GM19025 (cell line): ENCODE measurements around the gene ARID3A.

Experiments used
- ATAC-seq: cut with Tn5 transposase; IDR thresholded peaks from one replicate; pipeline ENCODE4 v1.9.1; 2021; ENCODE audit warnings: mild to moderate bottlenecking, low read depth, moderate library complexity; ENCODE audit not compliant: unreplicated experiment

Gene ARID3A

DNA sequence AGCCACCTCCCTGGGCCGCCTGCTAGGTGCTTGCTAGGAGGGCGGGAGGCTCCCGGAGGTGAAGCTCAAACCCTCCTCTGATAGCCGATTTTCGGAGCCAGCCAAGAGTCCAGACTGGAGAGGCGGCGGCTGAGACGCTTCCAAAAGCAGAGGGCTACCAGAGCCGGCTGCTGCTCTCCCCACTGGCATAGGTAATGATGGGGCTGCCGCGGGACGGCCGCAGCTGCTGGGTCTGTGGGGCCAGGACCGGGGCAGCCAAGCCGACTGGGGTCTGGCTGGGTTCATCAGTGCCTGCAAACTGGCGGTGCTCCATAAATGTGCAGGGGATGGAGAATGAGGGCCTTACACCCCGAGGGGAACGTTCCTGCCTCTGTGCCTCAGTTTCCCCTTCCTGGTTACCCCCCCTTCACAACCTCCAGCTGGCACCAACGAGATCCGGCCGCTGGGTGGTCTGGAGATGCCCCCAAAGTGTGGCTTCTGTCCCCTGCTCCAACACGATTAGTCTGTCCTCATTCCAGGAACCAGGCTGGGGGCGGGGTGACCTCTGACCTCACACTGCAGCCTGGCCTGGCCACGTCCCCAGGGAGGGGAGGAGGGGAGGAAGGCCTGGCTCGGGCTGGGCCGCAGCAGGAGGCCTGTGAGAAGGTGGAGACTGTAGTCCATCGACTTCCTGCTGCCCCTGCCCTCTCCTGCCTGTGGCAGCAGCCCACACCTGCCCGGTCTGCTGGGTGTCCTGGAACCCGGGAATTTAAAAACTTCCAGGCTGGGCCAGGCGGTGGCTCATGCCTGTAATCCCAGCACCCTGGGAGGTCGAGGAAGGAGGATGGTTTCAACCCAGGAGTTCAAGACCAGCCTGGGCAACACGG, 54.5 kb downstream of the ARID3A start:
- ATAC-seq = no peak

DNA sequence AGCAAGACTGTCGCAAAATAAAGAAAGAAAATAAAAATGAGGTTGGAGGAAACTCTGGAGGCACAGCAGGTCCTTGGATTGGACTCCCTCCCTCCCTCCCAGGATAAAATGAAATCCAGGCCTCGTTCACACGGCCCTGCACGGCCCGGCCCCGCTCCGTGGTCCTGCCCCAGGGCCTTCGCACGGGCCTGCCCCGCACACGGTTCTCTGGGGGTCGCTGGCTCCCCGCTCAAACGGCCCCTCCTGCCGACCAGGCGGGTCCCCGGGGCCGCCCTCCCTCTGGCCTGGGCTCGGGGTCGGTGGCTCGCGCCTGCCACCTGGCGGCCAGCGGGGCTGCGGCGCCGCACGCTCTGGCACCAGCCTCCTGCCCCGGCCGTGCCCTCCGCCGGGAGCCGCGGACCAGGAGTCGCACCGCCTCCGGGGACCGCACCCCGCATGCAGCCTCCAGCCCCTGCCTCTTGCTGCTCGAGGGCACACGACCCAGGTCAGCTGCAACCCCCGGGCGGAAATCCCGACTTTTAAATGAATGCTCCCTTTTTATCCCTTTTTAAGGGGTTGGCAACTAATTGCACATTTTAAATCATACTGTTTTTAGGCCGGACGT, 56.8 kb downstream of the ARID3A start:
- ATAC-seq = no peak

DNA sequence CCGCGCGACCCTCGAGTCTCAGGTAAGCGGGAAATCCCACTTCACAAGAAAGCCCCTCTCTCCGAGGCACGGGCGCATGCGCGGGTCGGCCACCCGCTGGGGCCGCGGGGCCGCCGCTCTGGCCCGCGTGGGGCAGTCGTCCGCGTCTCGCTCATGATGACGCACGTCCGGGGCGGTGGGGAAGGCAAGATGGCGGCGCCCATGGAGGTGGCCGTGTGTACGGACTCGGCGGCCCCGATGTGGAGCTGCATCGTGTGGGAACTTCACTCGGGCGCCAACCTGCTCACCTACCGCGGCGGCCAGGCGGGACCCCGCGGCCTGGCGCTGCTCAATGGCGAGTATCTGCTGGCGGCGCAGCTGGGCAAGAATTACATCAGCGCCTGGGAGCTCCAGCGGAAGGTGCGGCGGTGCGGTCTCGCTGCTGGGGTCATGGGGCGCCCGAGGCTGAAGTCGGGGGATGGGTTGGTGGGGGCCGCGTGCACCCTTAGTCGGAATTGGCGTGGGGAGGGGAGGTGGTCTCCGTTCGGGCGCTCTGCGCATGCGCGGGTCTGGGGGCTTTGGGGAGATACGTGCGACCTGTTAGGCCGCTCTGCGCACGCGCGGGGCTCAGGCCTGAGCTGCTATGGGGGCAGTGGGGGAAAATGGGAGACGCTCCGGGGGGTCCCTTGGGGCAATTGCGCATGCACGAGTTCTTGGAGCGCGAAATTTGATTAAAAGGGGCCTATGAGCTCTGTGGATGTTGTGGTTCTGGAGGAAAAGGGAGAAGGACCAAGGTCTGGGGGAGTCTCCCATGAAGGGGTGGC, 58.5 kb downstream of the ARID3A start, which contains the start of gene WDR18:
Gene WDR18 (plus strand): TSS at position 181 of the 803 bp plus-strand sequence. CDS start 9 bp downstream, at position 190.
- peak; percentile 79 for ATAC-seq

DNA sequence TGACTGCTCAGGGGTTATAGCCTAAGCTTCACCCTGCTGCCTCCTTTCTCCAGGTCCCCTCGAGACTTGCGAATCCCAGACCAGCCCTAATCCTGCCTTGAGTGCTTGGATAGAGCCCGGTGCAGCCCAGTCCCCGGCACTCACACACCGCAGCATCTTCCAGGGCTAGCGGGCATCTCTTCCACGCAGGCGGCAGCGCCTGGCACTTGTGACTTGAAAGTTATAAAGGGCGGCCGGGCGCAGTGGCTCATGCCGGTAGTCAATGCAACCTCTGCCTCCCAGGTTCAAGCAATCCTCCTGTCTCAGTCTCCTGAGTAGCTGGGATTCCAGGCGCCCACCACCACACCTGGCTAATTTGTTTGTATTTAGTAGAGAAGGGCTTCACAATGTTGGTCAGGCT, 60.2 kb downstream of the ARID3A start:
- no peak for ATAC-seq

DNA sequence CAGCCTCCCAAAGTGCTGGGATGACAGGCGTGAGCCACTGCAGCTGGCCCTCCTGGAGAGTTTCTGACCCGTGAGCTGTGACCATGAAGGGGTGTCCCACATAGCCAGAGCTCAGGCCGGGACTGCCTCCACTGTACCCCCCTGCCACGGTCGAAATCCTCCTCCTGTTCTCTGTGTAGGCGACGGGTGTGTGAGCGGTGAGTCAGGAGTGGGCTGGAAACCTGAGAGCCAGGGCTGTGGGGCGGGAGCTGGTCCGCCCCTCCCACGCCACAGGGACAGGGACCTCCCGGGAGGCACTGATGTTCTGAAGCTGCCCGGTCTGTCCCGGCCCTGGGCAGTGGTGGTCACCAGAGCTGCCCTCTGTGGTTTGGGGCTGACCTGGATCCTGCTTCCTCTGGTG, 62.2 kb downstream of the ARID3A start:
- no peak for ATAC-seq

DNA sequence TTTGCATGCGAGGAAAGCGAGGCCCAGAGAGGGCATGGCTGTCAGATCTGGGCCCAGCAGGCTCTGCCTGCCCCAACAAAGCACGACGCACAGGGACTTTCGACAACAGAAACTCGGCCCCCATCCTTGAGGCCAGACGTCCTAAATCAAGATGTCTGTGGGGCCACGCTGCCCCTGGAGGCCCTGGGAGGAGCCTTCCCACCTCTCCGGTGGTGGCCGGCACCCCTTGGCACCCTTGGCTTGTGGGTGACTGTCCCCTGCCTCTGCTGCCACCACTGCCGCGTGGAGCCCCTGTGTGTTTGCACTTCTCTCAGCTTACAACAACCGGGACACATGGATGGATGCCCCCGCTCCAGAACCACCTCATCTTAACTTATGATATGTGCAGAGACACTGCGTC, 62.7 kb downstream of the ARID3A start:
- no peak for ATAC-seq

DNA sequence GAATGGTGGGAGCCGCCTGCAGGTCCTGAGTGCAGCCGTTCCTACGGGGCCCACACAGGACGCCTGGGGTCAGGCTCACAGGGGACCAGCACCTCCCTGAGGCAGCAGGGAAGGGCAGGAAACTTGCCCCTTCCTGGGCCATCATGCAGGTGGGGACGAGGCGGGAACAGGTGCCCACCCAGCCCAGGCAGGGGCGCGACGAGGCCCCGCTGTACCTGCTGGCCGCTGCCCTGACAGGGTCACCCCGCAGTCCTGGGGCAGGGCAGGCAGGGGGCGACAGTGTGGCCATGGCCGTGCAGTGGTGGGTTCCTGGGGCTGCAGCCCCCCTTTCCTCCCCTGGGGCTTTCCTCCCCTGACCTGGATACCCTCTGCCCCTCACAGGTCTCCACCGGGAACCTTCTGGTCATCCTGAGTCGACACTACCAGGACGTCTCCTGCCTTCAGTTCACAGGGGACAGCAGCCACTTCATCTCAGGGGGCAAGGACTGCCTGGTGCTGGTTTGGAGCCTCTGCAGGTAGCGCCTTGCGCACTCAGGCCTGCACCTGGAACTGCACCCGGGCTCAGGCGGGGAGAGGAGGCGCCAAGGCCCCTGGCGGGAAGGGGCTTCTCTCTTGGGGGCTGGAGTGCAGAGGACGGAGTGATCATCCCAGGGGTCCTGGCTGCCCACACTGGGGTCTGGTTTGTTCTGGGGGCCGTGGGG, 63.7 kb downstream of the ARID3A start:
- ATAC-seq = no peak

DNA sequence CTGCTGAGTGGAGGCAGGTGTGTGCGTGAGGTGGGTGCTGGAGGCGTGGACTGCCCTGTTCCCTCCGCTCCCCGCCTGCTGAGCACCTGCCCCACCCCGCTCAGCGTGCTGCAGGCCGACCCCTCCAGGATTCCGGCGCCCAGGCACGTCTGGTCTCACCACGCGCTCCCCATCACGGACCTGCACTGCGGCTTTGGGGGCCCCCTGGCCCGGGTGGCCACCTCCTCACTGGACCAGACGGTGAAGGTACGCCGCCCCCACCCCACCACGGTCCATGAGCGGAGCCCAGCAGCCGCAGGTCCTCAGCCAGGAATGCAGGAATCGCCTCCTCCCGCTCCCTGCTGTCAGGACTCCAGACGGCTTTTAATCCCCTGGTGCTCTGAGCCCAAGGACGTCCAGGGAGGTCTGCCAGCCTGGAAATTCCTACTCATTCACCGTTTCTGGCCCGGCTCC, 64.3 kb downstream of the ARID3A start:
- no peak for ATAC-seq

DNA sequence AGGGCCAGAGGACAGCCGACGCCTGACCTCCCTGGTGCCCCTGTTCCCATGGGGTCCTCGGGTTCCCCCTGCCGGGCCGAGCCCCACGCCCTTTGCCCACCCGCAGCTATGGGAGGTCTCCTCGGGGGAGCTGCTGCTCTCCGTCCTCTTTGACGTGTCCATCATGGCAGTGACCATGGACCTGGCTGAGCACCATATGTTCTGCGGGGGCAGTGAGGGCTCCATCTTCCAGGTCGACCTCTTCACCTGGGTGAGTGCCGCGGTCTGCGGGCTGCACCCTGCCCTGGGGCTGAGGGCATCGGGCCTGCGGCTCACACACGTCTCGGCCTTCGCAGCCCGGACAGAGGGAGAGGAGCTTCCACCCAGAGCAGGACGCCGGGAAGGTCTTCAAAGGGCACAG, 64.9 kb downstream of the ARID3A start:
- no peak for ATAC-seq

DNA sequence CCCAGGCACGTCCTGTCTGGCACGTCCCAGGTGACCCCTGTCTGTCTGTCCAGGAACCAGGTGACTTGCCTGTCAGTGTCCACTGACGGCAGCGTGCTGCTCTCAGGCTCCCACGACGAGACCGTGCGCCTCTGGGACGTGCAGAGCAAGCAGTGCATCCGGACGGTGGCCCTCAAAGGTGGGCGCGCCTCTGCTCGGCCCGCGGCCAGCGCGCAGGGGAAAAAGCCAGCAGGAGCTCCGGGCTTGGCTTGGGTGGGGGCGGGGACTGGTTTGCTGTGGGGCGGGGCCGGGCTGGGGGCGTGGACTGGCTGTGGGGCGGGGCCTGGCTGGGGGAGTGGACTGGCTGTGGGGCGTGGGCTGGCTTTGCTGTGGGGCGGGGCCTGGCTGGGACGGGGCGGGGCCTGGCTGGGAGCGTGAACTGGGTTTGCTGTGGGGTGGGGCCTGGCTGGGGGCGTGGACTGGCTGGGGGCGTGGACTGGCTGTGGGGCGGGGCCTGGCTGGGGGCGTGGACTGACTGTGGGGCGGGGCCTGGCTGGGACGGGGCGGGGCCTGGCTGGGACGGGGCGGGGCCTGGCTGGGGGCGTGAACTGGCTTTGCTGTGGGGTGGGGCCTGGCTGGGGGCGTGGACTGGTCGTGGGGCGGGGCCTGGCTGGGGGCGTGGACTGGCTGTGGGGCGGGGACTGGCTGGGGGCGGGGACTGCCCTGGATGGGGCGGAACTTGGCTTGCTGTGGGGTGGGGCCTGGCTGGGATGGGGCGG, 65.5 kb downstream of the ARID3A start:
- ATAC-seq = no peak

DNA sequence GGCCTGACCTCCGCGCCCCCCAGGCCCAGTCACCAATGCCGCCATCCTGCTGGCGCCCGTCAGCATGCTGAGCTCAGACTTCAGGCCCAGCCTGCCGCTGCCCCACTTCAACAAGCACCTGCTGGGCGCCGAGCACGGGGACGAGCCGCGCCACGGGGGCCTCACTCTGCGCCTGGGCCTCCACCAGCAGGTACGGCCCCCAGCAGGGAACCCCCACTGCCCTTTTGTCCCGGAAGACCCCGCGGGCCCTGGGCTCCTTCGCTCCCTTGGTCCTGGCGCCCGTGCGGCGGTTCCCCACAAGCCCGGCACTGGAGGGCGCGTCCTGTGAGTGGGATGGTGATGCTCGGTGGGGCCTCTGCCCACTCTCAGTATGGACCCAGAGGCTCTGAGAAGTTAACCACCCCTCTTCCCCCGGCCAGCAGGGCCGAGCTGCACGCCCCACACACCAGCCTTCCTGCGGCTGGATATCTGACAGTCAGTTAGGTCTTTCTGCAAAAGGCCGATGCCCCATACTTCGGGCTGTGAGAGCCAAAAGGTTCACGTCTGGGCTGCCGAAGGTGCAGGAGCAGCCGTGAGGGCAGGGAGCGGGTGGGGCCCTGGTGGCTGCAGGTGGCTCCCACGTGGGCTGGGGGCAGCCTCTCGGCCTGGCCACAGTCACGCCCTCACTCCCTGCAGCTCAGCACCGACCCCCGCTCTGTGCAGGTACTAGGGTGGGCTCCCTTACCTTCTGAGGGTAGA, 66.3 kb downstream of the ARID3A start:
- ATAC-seq = no peak

DNA sequence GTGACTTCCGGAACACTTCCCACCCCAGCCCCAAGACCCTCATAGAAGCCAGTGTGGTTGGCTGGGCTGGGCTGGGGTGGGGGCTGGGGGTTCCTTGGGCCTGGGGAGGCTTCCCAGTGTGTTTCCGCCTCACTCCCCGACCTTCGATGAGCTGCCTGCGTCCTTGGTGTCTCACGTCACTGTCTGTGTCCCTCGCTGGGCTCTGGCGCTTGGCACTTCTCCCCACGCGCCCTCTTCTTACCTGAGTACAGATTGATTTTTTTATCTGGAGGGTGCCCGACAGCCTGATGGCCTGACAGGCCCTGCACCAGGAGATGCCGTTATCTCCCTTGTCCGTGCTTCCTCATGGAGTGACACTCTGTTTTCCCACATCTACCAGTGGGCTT, 66.8 kb downstream of the ARID3A start:
- no peak for ATAC-seq

DNA sequence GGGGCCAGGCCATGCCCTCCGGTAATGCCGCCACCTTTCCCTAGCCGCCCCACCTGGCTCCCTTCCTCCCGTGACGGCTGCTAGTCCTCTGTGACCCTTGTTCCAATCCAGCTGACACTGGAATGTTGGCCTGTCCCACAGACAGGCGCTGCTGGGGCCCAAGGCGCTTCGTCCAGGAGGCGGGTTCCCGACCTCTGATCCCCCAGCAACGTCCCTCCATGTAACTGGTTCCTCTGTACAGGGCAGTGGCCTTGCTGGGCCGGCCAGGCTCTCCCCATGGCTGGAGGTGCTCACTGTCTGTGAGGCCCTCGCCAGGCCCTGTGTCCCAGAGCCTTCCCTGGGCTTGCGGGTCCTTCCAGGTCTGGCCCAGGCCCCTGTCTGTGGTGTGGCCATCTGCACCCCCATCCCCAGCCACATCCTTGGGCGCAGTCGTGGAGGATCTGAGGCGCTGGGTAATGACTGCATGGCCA, 67.6 kb downstream of the ARID3A start:
- ATAC-seq = no peak

DNA sequence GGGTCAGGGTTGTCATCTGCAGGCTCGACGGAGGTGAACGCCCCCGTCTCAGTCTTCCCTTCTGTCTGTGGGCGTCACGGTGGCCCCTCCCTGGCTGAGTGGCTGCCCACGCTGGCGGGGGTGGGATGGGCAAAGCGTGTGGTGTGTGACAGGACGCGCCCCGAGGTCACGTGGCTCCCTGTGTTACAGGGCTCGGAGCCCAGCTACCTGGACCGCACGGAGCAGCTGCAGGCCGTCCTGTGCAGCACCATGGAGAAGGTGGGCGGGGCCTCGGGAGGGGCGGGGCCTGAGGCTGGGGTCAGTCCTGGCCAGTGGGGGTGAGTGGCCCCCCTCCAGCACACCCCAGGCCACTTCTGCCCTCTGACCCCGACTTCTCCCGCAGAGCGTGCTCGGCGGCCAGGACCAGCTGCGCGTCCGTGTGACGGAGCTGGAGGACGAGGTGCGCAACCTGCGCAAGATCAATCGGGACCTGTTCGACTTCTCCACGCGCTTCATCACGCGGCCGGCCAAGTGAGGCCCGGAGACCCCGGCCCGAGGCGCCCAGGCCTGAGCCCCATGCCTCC, 68.1 kb downstream of the ARID3A start:
- no peak for ATAC-seq

DNA sequence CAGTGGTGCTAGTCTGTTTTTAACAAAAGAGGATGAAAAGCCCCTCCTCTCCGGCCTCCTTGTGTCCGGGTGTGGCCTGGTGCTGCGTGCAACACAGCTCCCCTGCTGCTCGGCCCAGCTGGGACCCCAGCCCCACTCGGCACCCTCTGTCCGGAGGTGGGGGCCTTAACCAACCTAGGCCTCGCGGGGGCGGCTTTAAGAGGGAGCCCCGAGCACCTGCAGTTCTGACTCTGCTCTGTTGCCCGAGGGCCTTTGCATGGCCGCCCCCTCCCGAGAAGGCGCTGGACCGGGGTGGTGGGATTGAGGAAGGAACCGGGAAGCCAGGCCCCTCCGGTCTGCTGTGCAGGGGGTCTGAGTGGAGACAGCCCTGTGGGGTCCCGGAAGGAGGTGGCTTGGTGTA, 68.7 kb downstream of the ARID3A start:
- no peak for ATAC-seq

DNA sequence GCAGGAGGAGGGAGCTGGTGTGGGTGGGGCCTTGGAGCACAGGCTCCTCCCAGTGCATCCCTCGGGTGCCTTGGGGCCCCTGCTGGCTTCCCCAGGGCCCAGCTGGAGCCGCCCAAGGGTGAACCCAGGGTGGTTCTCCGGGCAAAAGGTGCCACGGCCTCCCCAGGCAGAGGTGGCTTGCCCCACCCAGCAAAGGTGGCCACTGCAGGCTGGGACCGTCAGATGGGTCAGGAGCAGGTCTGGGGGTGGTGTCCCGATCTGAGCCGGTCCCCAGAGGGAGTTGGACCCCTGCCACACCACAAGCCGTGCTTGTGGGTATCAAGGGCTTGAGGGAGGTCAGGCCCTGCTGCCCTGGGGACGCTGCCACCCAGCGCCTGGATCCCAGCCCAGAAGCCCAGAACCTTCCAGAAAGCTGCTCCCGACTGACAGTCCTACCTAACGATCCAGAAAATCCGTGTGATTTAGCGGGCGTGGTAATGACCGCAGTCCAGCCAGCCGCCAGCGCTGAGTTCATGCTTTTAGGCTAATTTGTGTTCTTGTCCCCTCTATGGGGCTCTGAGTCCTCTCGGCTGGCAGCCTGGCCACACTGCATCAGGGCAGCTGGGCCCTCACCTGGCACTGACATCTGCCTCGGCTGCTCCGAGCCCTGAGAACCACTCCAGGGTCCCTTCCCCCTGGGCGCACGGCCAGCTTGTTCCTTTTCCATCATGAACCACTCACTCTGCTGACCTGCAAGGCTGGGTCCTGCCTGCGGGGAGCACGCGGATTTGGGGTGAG, 69.4 kb downstream of the ARID3A start:
- no peak for ATAC-seq

DNA sequence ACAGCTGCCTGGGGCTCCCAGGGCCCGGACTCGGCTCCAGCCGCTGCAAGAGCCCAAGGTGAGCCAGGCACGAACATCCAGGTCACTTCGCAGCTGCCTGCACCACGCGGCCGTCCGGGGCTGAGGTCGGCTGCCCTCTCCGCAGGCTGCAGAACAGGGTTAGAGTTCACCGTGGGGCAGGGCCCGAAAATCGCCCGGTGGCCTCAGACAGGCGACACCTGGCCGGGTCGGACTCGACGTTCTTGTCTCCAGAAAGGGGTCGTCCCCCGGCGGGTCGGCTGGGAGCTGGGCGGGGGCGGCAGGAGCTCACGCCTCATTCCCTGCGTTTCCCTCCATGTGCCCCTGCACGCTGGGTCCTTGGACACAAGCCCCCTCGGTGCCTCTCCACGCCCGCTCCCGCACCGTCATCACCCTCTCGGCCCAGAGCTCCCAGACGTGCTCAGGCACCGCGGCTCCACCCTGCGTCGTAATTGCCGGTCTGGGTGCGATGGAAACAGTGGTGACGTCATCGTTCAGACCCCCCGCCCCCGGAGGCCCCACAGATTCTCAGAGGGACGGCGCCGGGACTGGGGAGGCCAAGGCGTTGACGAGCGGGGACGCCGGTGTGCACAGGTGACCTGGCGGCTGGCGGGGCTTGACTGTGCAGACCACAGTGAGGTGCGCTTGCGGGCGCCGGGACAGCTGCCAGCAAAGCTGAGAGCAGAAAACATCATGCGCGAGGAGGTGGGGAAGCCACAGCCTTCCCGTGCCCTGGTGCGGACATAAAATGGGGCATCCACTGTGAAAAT, 70.4 kb downstream of the ARID3A start:
- no peak for ATAC-seq
